ENCODE measurements around the gene C17orf78.
A peak's percentile ranks its signal among the peaks of the same experiment; 100 is the strongest.
"Not testable (repeated sequence)": the region's sequence is repeated elsewhere in the genome, so short reads cannot be mapped to it uniquely, and the experiment has no call there.

C17orf78 gene

DNA sequence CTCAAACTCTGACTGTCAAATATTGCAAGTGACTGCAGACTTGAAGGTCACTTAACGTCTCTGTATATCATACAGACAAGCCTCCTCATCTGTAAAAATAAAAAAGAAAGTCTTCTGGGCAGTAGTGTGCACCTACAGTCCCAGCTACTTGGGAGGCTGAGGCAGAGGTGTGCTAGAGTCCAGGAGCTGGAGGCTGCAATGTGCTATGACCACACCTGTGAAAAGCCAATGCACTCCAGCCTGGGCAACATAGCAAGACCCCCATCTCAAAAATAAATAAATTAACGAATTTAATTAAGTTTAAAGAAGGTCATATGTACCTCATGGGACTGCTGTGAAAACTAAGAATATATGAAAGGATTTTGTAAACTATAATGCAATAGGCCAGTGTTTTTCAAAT, 35.0 kb upstream of the C17orf78 start:
- no peaks in the 10 kb centered on the region for H3K4me1 ChIP-seq (ENCODE audit: low read length)
- H3K36me3 ChIP-seq (replicated peaks; ENCODE audit: low read depth, low read length), result peaks cover 11% of the 10 kb centered on the region
- H3K9me3 ChIP-seq (ENCODE audit: insufficient read depth, low read length), result no peaks in the 10 kb centered on the region
- H3K4me2 ChIP-seq (ENCODE audit: low read length), result no peak overlapping the region
- H2AFZ ChIP-seq (ENCODE audit: low read depth, low read length), result no peak overlapping the region
- peaks cover 76% of the 10 kb centered on the region for H3K79me2 ChIP-seq (ENCODE audit: low read length)
- no peaks in the 10 kb centered on the region for H3K27me3 ChIP-seq (ENCODE audit: low read depth, low read length)
- no peak overlapping the region for H3K9ac ChIP-seq (ENCODE audit: low read length)
- H3K4me3 ChIP-seq (ENCODE audit: low read length), result no peak overlapping the region
- H4K20me1 ChIP-seq (ENCODE audit: insufficient read depth, low read length), result peaks cover 7% of the 10 kb centered on the region
- TF ChIP-seq EZH2phosphoT487 (IDR thresholded peaks at IDR 0.05; ENCODE audit: low read depth), result no peak
- TF ChIP-seq, protein P1, sequence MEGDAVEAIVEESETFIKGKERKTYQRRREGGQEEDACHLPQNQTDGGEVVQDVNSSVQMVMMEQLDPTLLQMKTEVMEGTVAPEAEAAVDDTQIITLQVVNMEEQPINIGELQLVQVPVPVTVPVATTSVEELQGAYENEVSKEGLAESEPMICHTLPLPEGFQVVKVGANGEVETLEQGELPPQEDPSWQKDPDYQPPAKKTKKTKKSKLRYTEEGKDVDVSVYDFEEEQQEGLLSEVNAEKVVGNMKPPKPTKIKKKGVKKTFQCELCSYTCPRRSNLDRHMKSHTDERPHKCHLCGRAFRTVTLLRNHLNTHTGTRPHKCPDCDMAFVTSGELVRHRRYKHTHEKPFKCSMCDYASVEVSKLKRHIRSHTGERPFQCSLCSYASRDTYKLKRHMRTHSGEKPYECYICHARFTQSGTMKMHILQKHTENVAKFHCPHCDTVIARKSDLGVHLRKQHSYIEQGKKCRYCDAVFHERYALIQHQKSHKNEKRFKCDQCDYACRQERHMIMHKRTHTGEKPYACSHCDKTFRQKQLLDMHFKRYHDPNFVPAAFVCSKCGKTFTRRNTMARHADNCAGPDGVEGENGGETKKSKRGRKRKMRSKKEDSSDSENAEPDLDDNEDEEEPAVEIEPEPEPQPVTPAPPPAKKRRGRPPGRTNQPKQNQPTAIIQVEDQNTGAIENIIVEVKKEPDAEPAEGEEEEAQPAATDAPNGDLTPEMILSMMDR (IDR thresholded peaks at IDR 0.05; ENCODE audit: low read depth, low read length), result no peak
- H3K27ac ChIP-seq (ENCODE audit: low read length), result no peak overlapping the region

DNA sequence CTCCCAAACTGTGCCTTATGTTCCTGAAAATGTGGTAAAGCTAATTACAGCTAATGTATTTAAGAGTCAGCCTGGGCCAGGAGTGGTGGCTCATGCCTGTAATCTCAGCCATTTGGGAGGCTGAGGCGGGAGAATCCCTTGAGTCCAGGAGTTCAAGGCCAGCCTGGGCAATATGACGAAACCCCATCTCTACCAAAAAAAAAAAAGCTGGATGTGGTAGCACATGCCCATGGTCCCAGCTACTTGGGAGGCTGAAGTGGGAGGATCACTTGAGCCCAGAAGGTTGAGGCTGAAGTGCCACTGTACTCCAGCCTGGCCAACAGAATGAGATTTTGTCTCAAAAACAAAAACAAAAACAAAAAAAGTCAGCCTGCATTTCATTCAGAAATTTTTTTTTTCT, 33.2 kb upstream of the C17orf78 start:
- Histone ChIP-seq H2AFZ (ENCODE audit: low read depth, low read length) (no peak overlapping the region), H3K4me2 (ENCODE audit: low read length) (no peak overlapping the region), H3K9ac (ENCODE audit: low read length) (no peak overlapping the region), H3K27me3 (ENCODE audit: low read depth, low read length) (no peaks in the 10 kb centered on the region), H3K36me3 (replicated peaks; ENCODE audit: low read depth, low read length) (peaks cover 10% of the 10 kb centered on the region), H3K9me3 (ENCODE audit: insufficient read depth, low read length) (no peaks in the 10 kb centered on the region), H3K4me3 (ENCODE audit: low read length) (no peak overlapping the region), H3K27ac (ENCODE audit: low read length) (no peak overlapping the region), H3K4me1 (ENCODE audit: low read length) (no peaks in the 10 kb centered on the region), H3K79me2 (ENCODE audit: low read length) (peaks cover 78% of the 10 kb centered on the region), H4K20me1 (ENCODE audit: insufficient read depth, low read length) (peaks cover 7% of the 10 kb centered on the region)
- no peak for TF ChIP-seq EZH2phosphoT487 (IDR thresholded peaks at IDR 0.05; ENCODE audit: low read depth)
- TF ChIP-seq, protein P1 (IDR thresholded peaks at IDR 0.05; ENCODE audit: low read depth, low read length), result no peak

DNA sequence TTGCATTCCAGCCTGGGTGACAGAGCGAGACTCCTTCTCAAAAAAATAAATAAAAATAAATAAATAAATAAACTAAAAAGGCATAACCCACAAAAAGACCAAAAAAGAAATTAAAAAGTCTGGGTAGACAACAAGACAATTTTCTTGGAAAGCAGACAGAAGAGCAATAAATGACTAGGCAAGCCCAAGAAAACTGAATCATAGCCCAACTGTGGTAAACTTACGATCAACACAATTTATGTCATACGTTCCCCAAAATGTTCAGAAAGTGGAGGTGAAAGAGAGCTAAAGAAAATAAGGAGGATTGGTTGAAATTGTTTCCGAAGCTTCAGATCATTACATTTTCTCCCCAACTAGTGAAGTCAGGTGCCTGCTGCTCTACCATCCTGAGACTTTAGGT, 31.3 kb upstream of the C17orf78 start:
- H4K20me1 ChIP-seq (ENCODE audit: insufficient read depth, low read length), result peaks cover 7% of the 10 kb centered on the region
- H3K9ac ChIP-seq (ENCODE audit: low read length), result no peak overlapping the region
- H3K27me3 ChIP-seq (ENCODE audit: low read depth, low read length), result no peaks in the 10 kb centered on the region
- no peak overlapping the region for H3K27ac ChIP-seq (ENCODE audit: low read length)
- H3K9me3 ChIP-seq (ENCODE audit: insufficient read depth, low read length), result no peaks in the 10 kb centered on the region
- no peak overlapping the region for H3K4me3 ChIP-seq (ENCODE audit: low read length)
- H3K79me2 ChIP-seq (ENCODE audit: low read length), result peaks cover 82% of the 10 kb centered on the region
- no peak for TF ChIP-seq EZH2phosphoT487 (IDR thresholded peaks at IDR 0.05; ENCODE audit: low read depth)
- TF ChIP-seq, protein P1 (IDR thresholded peaks at IDR 0.05; ENCODE audit: low read depth, low read length), result no peak
- H2AFZ ChIP-seq (ENCODE audit: low read depth, low read length), result no peak overlapping the region
- H3K36me3 ChIP-seq (replicated peaks; ENCODE audit: low read depth, low read length), result peaks cover 15% of the 10 kb centered on the region
- no peak overlapping the region for H3K4me2 ChIP-seq (ENCODE audit: low read length)
- no peaks in the 10 kb centered on the region for H3K4me1 ChIP-seq (ENCODE audit: low read length)

DNA sequence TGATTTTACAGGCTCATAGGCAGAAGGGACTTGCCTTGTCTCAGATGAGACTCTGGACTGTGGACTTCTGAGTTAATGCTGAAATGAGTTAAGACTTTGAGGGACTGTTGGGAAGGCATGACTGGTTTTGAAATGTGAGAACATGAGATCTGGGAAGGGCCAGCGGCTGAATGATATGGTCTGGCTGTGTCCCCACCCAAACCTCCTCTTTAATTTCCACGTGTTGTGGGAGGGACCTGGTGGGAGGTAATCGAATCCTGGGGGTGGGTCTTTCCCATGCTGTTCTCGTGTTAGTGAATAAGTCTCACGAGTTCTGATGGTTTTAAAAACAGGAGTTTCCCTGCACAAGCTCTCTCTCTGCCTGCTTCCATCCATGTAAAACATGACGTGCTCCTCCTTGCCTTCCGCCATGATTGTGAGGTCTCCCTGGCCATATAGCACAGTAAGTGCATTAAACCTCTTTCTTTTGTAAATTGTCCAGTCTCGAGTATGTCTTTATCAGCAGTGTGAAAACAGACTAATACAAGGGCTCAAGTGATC, 28.9 kb upstream of the C17orf78 start:
- not testable (repeated sequence) for H3K4me2 ChIP-seq (ENCODE audit: low read length); H3K4me3 ChIP-seq (ENCODE audit: low read length); H3K9ac ChIP-seq (ENCODE audit: low read length); H2AFZ ChIP-seq (ENCODE audit: low read depth, low read length); H3K27ac ChIP-seq (ENCODE audit: low read length); H3K27me3 ChIP-seq (ENCODE audit: low read depth, low read length); H3K4me1 ChIP-seq (ENCODE audit: low read length); H3K9me3 ChIP-seq (ENCODE audit: insufficient read depth, low read length); H4K20me1 ChIP-seq (ENCODE audit: insufficient read depth, low read length)
- Histone ChIP-seq H3K36me3 (replicated peaks; ENCODE audit: low read depth, low read length) (peaks cover 11% of the 10 kb centered on the region), H3K79me2 (ENCODE audit: low read length) (peaks cover 87% of the 10 kb centered on the region)

DNA sequence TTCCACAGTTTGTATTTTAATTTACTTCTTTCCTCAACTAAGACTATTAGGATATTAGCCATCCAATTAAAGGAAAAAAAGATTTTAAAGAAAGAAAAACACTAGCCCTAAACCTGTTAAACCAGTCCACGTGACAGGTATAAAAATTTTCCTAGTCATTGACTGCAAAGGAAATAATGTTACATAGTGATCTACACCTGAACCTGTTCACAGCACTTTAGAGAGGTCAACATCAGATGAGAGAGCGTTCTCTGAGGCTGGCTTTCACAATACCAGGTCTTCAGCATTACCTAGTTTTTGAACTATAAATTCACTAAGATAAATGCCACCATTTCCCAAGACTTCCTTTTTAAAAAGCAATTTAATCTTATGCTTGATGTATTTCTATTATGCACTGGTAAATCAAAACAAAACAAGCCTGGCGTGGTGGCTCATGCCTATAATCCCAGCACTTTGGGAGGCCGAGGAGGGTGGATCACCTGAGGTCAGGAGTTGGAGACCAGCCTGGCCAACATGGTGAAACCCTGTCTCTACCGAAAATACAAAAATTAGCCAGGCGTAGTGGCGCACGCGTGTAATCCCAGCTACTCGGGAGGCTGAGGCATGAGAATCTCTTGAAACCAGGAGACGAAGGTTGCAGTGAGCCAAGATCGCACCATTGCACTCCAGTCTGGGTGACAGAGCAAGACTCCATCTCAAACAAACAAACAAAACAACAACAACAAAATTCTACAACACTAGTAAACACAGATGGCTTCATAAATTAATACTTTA, 18.8 kb upstream of the C17orf78 start:
- H3K4me3 ChIP-seq (ENCODE audit: low read length), result peak overlapping the region; percentile 93
- not testable (repeated sequence) for H2AFZ ChIP-seq (ENCODE audit: low read depth, low read length); H3K27ac ChIP-seq (ENCODE audit: low read length); H3K36me3 ChIP-seq (replicated peaks; ENCODE audit: low read depth, low read length); H3K9ac ChIP-seq (ENCODE audit: low read length); H4K20me1 ChIP-seq (ENCODE audit: insufficient read depth, low read length); H3K27me3 ChIP-seq (ENCODE audit: low read depth, low read length); H3K9me3 ChIP-seq (ENCODE audit: insufficient read depth, low read length)
- H3K79me2 ChIP-seq (ENCODE audit: low read length), result peaks cover 69% of the 10 kb centered on the region
- peak overlapping the region; percentile 83 for H3K4me2 ChIP-seq (ENCODE audit: low read length)
- peaks cover 14% of the 10 kb centered on the region for H3K4me1 ChIP-seq (ENCODE audit: low read length)

Data from OCI-LY3 (cell line).